H9 (cell line): ENCODE results near the gene CXCL6. TPM values are rescaled to one million over a fixed set of nuclear protein-coding genes. Genes with fewer than 3 reads are reported as not detected.

ENCODE experiments used
- DNase-seq: peaks from one replicate; pipeline ENCODE4 v3.0.0-alpha.2; 2017
- H2AFZ ChIP-seq: one replicate; pipeline ENCODE4 v1.6.1; 2013; ENCODE audit warnings: mild to moderate bottlenecking, low read length, control low read depth, moderate library complexity
- H2AK5ac ChIP-seq: 2 replicates; pipeline ENCODE4 v1.6.1; 2013; ENCODE audit warnings: low read length, control low read depth, mixed read lengths; ENCODE audit not compliant: insufficient read length
- H2BK120ac ChIP-seq: one replicate; pipeline ENCODE4 v1.6.1; 2013; ENCODE audit warnings: low read depth, mild to moderate bottlenecking, low read length, control low read depth, inconsistent platforms; ENCODE audit not compliant: poor library complexity, severe bottlenecking
- H2BK12ac ChIP-seq: 2 replicates; pipeline ENCODE4 v1.6.1; 2013; ENCODE audit warnings: low read length, control low read depth, mixed read lengths, low read depth; ENCODE audit not compliant: insufficient read length
- H2BK15ac ChIP-seq: 2 replicates; pipeline ENCODE4 v1.6.1; 2013; ENCODE audit warnings: low read depth, low read length, control low read depth
- H2BK20ac ChIP-seq: one replicate; pipeline ENCODE4 v1.6.1; 2013; ENCODE audit warnings: low read depth, mild to moderate bottlenecking, low read length, control low read depth, inconsistent platforms; ENCODE audit not compliant: poor library complexity, severe bottlenecking
- H2BK5ac ChIP-seq: 2 replicates; pipeline ENCODE4 v1.6.1; 2013; ENCODE audit warnings: low read length, control low read depth, mixed read lengths; ENCODE audit not compliant: insufficient read length
- H3K14ac ChIP-seq: 2 replicates; pipeline ENCODE4 v1.6.1; 2013; ENCODE audit warnings: low read length, control low read depth; ENCODE audit not compliant: insufficient read depth
- H3K18ac ChIP-seq: 2 replicates; pipeline ENCODE4 v1.6.1; 2013; ENCODE audit warnings: low read depth, mild to moderate bottlenecking, mixed read lengths, low read length, control low read depth; ENCODE audit not compliant: insufficient read length
- H3K23ac ChIP-seq: 2 replicates; pipeline ENCODE4 v1.6.1; 2013; ENCODE audit warnings: low read length, control low read depth, mixed read lengths, low read depth; ENCODE audit not compliant: insufficient read length
- H3K23me2 ChIP-seq: 2 replicates; pipeline ENCODE4 v1.6.1; 2013; ENCODE audit warnings: low read depth, mild to moderate bottlenecking, mixed read lengths, low read length, control low read depth; ENCODE audit not compliant: insufficient read length, poor library complexity, severe bottlenecking
- H3K27ac ChIP-seq: 2 replicates; pipeline ENCODE4 v1.5.1; 2013; ENCODE audit warnings: low read length, control low read depth, mixed read lengths, low read depth; ENCODE audit not compliant: insufficient read length
- H3K27me3 ChIP-seq: 2 replicates; pipeline ENCODE4 v1.6.1; 2013; ENCODE audit warnings: low read length, control low read depth, inconsistent platforms; ENCODE audit not compliant: insufficient read depth
- H3K4ac ChIP-seq: 2 replicates; pipeline ENCODE4 v1.6.1; 2013; ENCODE audit warnings: low read depth, mild to moderate bottlenecking, control low read depth, inconsistent platforms, low read length, moderate library complexity
- H3K4me1 ChIP-seq: 2 replicates; pipeline ENCODE4 v1.6.1; 2013; ENCODE audit warnings: low read length, control low read depth, inconsistent platforms; ENCODE audit not compliant: insufficient read depth
- H3K4me2 ChIP-seq: 2 replicates; pipeline ENCODE4 v1.6.1; 2013; ENCODE audit warnings: low read length, control low read depth, mixed read lengths; ENCODE audit not compliant: insufficient read length, insufficient read depth
- H3K56ac ChIP-seq: 2 replicates; pipeline ENCODE4 v1.6.1; 2013; ENCODE audit warnings: low read depth, mild to moderate bottlenecking, mixed read lengths, low read length, control low read depth; ENCODE audit not compliant: insufficient read length
- H3K79me1 ChIP-seq: 2 replicates; pipeline ENCODE4 v1.6.1; 2013; ENCODE audit warnings: low read depth, mild to moderate bottlenecking, moderate library complexity, low read length, control low read depth, inconsistent platforms; ENCODE audit not compliant: insufficient read depth, poor library complexity, severe bottlenecking
- H3K79me2 ChIP-seq: 2 replicates; pipeline ENCODE4 v1.6.1; 2013; ENCODE audit warnings: low read length, control low read depth, inconsistent platforms; ENCODE audit not compliant: insufficient read depth
- H3K9ac ChIP-seq: 2 replicates; pipeline ENCODE4 v1.6.1; 2013; ENCODE audit warnings: low read length, control low read depth, mixed read lengths; ENCODE audit not compliant: insufficient read length; ENCODE audit errors: extremely low read depth
- H3K9me3 ChIP-seq: one replicate; pipeline ENCODE4 v1.6.1; 2013; ENCODE audit warnings: low read depth, low read length, inconsistent platforms; ENCODE audit not compliant: control insufficient read depth
- H3T11ph ChIP-seq: one replicate; pipeline ENCODE4 v1.6.1; 2013; ENCODE audit warnings: mild to moderate bottlenecking, low read length, control low read depth, inconsistent platforms
- H4K20me1 ChIP-seq: one replicate; pipeline ENCODE4 v1.6.1; 2013; ENCODE audit not compliant: control insufficient read depth, insufficient read length, insufficient read depth
- H4K5ac ChIP-seq: 2 replicates; pipeline ENCODE4 v1.6.1; 2013; ENCODE audit warnings: low read depth, mild to moderate bottlenecking, mixed read lengths, low read length, control low read depth; ENCODE audit not compliant: insufficient read length
- H4K8ac ChIP-seq: replicated peaks from 2 replicates; pipeline ENCODE4 v1.6.1; 2013; ENCODE audit warnings: low read length, control low read depth, mixed read lengths, low read depth; ENCODE audit not compliant: insufficient read length
- H4K91ac ChIP-seq: 2 replicates; pipeline ENCODE4 v1.6.1; 2013; ENCODE audit warnings: low read depth, mild to moderate bottlenecking, moderate library complexity, mixed read lengths, low read length, control low read depth; ENCODE audit not compliant: insufficient read length
- H3K27ac Mint-ChIP-seq, 3 experiments: 2 replicates in 2 of 3; 3 replicates in 1 of 3; pipeline ENCODE4 v1.8.0; 2020 to 2021; ENCODE audit warnings: mixed read lengths in 3 of 3, mild to moderate bottlenecking in 1 of 3, moderate library complexity in 1 of 3
- H3K27me3 Mint-ChIP-seq: 2 replicates; pipeline ENCODE4 v1.8.0; 2021; ENCODE audit warnings: low read depth, mild to moderate bottlenecking, moderate library complexity, mixed read lengths
- H3K36me3 Mint-ChIP-seq, 3 experiments: 2 replicates in 2 of 3; 3 replicates in 1 of 3; pipeline ENCODE4 v1.8.0; 2020 to 2021; ENCODE audit warnings: low read depth in 3 of 3, mixed read lengths in 3 of 3; ENCODE audit not compliant: insufficient read depth in 1 of 3
- H3K4me1 Mint-ChIP-seq, 2 experiments: 2 replicates each; pipeline ENCODE4 v1.8.0; 2020; ENCODE audit warnings: mixed read lengths in 2 of 2
- H3K4me3 Mint-ChIP-seq, 2 experiments: 2 replicates in 1 of 2; 3 replicates in 1 of 2; pipeline ENCODE4 v1.8.0; 2020 to 2021; ENCODE audit warnings: mild to moderate bottlenecking in 2 of 2, mixed read lengths in 2 of 2, moderate library complexity in 1 of 2
- H3K9me3 Mint-ChIP-seq, 2 experiments: 2 replicates in 1 of 2; 3 replicates in 1 of 2; pipeline ENCODE4 v1.8.0; 2020; ENCODE audit warnings: mild to moderate bottlenecking in 2 of 2, mixed read lengths in 2 of 2, moderate library complexity in 1 of 2
- WGBS: extraction: QIAGEN DNeasy Blood & Tissue Kit; methylation state at CpG from one replicate; pipeline ENCODE4 v1.1.7; 2013; ENCODE audit warnings: missing lambda C conversion rate, low lambda C conversion rate, mixed read lengths; ENCODE audit not compliant: insufficient read length; ENCODE audit errors: extremely low coverage; 5-methylcytosine and 5-hydroxymethylcytosine counted together
- total RNA-seq: library from RNA; stranded (reverse); gene quantifications from 2 replicates; pipeline ENCODE4 v1.2.1, GENCODE V29; 2021
- TF ChIP-seq, protein P1 (sequence below): fragments of 200-600 bp; sonication (generic); conservative IDR thresholded peaks from 3 replicates; pipeline ENCODE4 v1.8.0; 2021; ENCODE audit warnings: antibody characterized with exemption, mild to moderate bottlenecking

The CXCL6 gene
- total RNA-seq, 1 experiment from 2014 or later: 0.85 TPM

DNA sequence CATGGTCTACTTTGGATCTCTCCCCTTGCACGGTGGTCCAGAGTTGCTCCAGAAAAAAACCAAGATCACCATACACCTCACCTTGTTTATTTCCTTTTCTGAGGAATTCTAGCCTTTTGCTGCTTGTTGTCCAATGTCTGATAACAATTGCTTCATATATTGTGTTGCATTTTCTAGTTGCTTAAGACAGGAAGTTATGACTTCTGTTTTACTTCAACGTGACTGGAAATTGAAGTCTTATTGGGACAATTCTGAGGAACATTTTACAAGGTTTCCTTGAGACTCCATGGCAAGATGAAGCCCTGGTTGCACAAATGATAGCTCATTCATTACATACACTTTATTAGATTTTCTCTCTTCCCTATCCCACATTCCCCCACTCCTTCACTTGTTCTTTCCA lies 37.9 kb downstream of the CXCL6 start:
- Histone ChIP-seq H3K23ac (no peak overlapping the region), H3K79me2 (no peaks in the 10 kb centered on the region), H3K56ac (no peak overlapping the region), H2BK120ac (no peak overlapping the region), H3T11ph (no peak overlapping the region), H2AFZ (no peak overlapping the region), H3K23me2 (peaks cover 5% of the 10 kb centered on the region), H3K4ac (no peak overlapping the region), H2BK15ac (no peak overlapping the region), H3K9me3 (no peaks in the 10 kb centered on the region), H4K5ac (no peak overlapping the region), H3K27ac (no peak overlapping the region), H3K18ac (no peak overlapping the region), H3K79me1 (no peaks in the 10 kb centered on the region), H2BK12ac (no peak overlapping the region), H2AK5ac (no peak overlapping the region), H3K9ac (no peak overlapping the region), H2BK20ac (no peak overlapping the region), H2BK5ac (no peak overlapping the region), H3K14ac (no peak overlapping the region), H3K4me1 (no peaks in the 10 kb centered on the region), H4K8ac (no peak overlapping the region), H3K27me3 (no peaks in the 10 kb centered on the region), H4K20me1 (no peaks in the 10 kb centered on the region), H4K91ac (no peak overlapping the region), H3K4me2 (no peak overlapping the region)
- Mint-ChIP-seq H3K27me3 (peaks cover 34% of the 10 kb centered on the region), H3K4me3 (no peak overlapping the region), H3K9me3 (no peaks in the 10 kb centered on the region), H3K4me1 (peaks cover 4 to 9% of the 10 kb centered on the region in 2 experiments; a peak in 3 of 4 replicates), H3K27ac (no peak overlapping the region), H3K36me3 (no peaks in the 10 kb centered on the region)
- no peak for DNase-seq
- TF ChIP-seq, protein P1, sequence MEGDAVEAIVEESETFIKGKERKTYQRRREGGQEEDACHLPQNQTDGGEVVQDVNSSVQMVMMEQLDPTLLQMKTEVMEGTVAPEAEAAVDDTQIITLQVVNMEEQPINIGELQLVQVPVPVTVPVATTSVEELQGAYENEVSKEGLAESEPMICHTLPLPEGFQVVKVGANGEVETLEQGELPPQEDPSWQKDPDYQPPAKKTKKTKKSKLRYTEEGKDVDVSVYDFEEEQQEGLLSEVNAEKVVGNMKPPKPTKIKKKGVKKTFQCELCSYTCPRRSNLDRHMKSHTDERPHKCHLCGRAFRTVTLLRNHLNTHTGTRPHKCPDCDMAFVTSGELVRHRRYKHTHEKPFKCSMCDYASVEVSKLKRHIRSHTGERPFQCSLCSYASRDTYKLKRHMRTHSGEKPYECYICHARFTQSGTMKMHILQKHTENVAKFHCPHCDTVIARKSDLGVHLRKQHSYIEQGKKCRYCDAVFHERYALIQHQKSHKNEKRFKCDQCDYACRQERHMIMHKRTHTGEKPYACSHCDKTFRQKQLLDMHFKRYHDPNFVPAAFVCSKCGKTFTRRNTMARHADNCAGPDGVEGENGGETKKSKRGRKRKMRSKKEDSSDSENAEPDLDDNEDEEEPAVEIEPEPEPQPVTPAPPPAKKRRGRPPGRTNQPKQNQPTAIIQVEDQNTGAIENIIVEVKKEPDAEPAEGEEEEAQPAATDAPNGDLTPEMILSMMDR: no peak
- no CpG with 5 or more reads among the region's 2 CpGs for WGBS
